Endothelial cell of umbilical vein (primary cell): ENCODE data around the gene KDM4C. TPM values are rescaled to one million over a fixed set of nuclear protein-coding genes. Genes with fewer than 3 reads are reported as not detected.

Experiments used
- BruUV-seq: library from RNA; stranded (reverse); fragments of 400-500 nt; replicated peaks from 2 replicates; lab custom pipeline; 2021; lab: Mats Ljungman, UMichigan
- CTCF ChIA-PET: fragments of 300-600, 350-600 bp; sonication (Branson Sonifier 250); formaldehyde crosslinking; loops from one replicate; lab custom pipeline; 2021; ENCODE audit warnings: antibody characterized with exemption, inconsistent platforms; lab: Charles Lee
- POLR2A ChIA-PET: fragments of 300-600, 350-600 bp; sonication (Branson Sonifier 250); formaldehyde crosslinking; loops from one replicate; lab custom pipeline; 2021; ENCODE audit warnings: antibody characterized with exemption, inconsistent platforms; lab: Charles Lee
- DNase-seq: peaks from one replicate; pipeline ENCODE4 v3.0.0-alpha.2; 2011; ENCODE audit warnings: low read depth, low spot score
- FAIRE-seq: peaks from 2 replicates; lab custom pipeline; 2011; peaks lifted over from hg19 to GRCh38; lab: Jason Lieb, UNC
- H2AFZ ChIP-seq: 2 replicates; pipeline ENCODE4 v1.6.0; 2012; ENCODE audit warnings: low read depth, low read length, control low read depth, inconsistent platforms
- H3K27ac ChIP-seq: 2 replicates; pipeline ENCODE4 v1.5.1; 2011; ENCODE audit warnings: low read depth, mild to moderate bottlenecking, control low read depth, low read length, moderate library complexity; ENCODE audit not compliant: insufficient read depth
- H3K27me3 ChIP-seq, 2 experiments: 2 replicates each; pipeline versions ENCODE4 v1.6.0 to v1.6.1; 2011; ENCODE audit warnings: low read length in 2 of 2, mixed read lengths in 1 of 2; ENCODE audit not compliant: control insufficient read depth in 2 of 2, insufficient read depth in 2 of 2
- H3K36me3 ChIP-seq, 2 experiments: 2 replicates in 1 of 2; 3 replicates in 1 of 2; pipeline ENCODE4 v1.5.1; 2011; ENCODE audit warnings: low read length in 2 of 2, mild to moderate bottlenecking in 1 of 2, moderate library complexity in 1 of 2; ENCODE audit not compliant: control insufficient read depth in 2 of 2, insufficient read depth in 2 of 2; ENCODE audit errors: extremely low read depth in 1 of 2
- H3K4me1 ChIP-seq: 3 replicates; pipeline ENCODE4 v1.5.1; 2011; ENCODE audit warnings: mild to moderate bottlenecking, low read length; ENCODE audit not compliant: control insufficient read depth, insufficient read depth; ENCODE audit errors: extremely low read depth
- H3K4me2 ChIP-seq: 2 replicates; pipeline ENCODE4 v1.6.1; 2011; ENCODE audit warnings: low read length, control low read depth, mixed read lengths; ENCODE audit not compliant: insufficient read depth
- H3K4me3 ChIP-seq, 3 experiments: fragments of 200-600 bp in 1 of 3; sonication (generic), shearing (Covaris generic) in 1 of 3; replicated peaks in 1 of 3; 2 replicates each; pipeline ENCODE4 v1.5.1; 2011 to 2016; ENCODE audit warnings: control low read depth in 3 of 3, low read length in 3 of 3, mild to moderate bottlenecking in 2 of 3, inconsistent platforms in 1 of 3, low read depth in 1 of 3, moderate library complexity in 1 of 3; ENCODE audit not compliant: insufficient read depth in 1 of 3
- H3K79me2 ChIP-seq: 2 replicates; pipeline ENCODE4 v1.6.0; 2012; ENCODE audit warnings: low read length, inconsistent platforms; ENCODE audit not compliant: control insufficient read depth, insufficient read depth
- H3K9ac ChIP-seq: replicated peaks from 2 replicates; pipeline ENCODE3; 2011; ENCODE audit warnings: low read length, control low read depth; ENCODE audit not compliant: insufficient read depth; ENCODE audit errors: extremely low read depth
- H3K9me1 ChIP-seq: replicated peaks from 3 replicates; pipeline ENCODE4 v1.6.0; 2011; ENCODE audit warnings: mild to moderate bottlenecking, low read length; ENCODE audit not compliant: control insufficient read depth, insufficient read depth; ENCODE audit errors: extremely low read depth
- H3K9me3 ChIP-seq: replicated peaks from 2 replicates; pipeline ENCODE4 v1.5.1; 2012; ENCODE audit warnings: low read length, inconsistent platforms; ENCODE audit not compliant: control insufficient read depth, insufficient read depth
- H4K20me1 ChIP-seq: replicated peaks from 2 replicates; pipeline ENCODE3; 2011; ENCODE audit warnings: mild to moderate bottlenecking, low read length; ENCODE audit not compliant: control insufficient read depth, insufficient read depth; ENCODE audit errors: extremely low read depth
- EZH2 ChIP-seq: IDR thresholded peaks from 2 replicates; pipeline ENCODE4 v1.6.1; 2012; ENCODE audit warnings: borderline replicate concordance, low read depth, mild to moderate bottlenecking, moderate library complexity, low read length, inconsistent platforms; ENCODE audit not compliant: severe bottlenecking
- FOS ChIP-seq: IDR thresholded peaks from 2 replicates; pipeline ENCODE4 v1.6.1; 2011; ENCODE audit warnings: mild to moderate bottlenecking, low read length, moderate library complexity, borderline replicate concordance; ENCODE audit not compliant: insufficient read depth
- GATA2 ChIP-seq: IDR thresholded peaks from 2 replicates; pipeline ENCODE4 v1.7.0; 2011; ENCODE audit warnings: low read depth, mild to moderate bottlenecking, moderate library complexity, mixed read lengths, low read length; ENCODE audit not compliant: insufficient read length, insufficient read depth
- JUN ChIP-seq: IDR thresholded peaks from 2 replicates; pipeline ENCODE4 v1.6.1; 2011; ENCODE audit warnings: borderline replicate concordance, low read depth; ENCODE audit not compliant: insufficient read length, insufficient read depth
- MYC ChIP-seq: IDR thresholded peaks from one replicate; pipeline ENCODE4 v1.6.1; 2011; ENCODE audit warnings: mild to moderate bottlenecking, low read depth, low read length
- POLR2A ChIP-seq: IDR thresholded peaks from 2 replicates; pipeline ENCODE4 v1.6.1; 2012; ENCODE audit warnings: low read depth, mild to moderate bottlenecking, control low read depth, low read length
- POLR2AphosphoS5 ChIP-seq: IDR thresholded peaks from 2 replicates; pipeline ENCODE4 v1.6.1; 2012; ENCODE audit warnings: low read depth, mild to moderate bottlenecking, control low read depth, low read length, moderate library complexity; ENCODE audit not compliant: insufficient read depth
- dilution Hi-C: fragments of 300-500 bp; cut with MboI; formaldehyde crosslinking; loops from one replicate; pipeline ENCODE4 v1.15.0; 2019; ENCODE audit warnings: low sequenced_read_pairs; ENCODE audit not compliant: extremely low pct_ligation_motif_present
- intact Hi-C: fragments of 100-400 bp; cut with micrococcal nuclease; formaldehyde crosslinking; loops from one replicate; pipeline ENCODE4 v1.10.0; 2022
- polyA plus RNA-seq, 4 experiments: library from polyadenylated mRNA; depleted of rRNA in 3 of 4; stranded (reverse) in 3 of 4; unstranded in 1 of 4; fragments of >200 nt; gene quantifications; 2 replicates each; pipeline versions ENCODE4 v1.2.1 to v1.2.3, GENCODE V29; 2011 to 2012; ENCODE audit warnings: missing spikeins in 1 of 4
- total RNA-seq: library from RNA; stranded (reverse); gene quantifications from 2 replicates; pipeline ENCODE4 v1.2.3, GENCODE V29; 2021
- TF ChIP-seq, protein P1 (sequence below): IDR thresholded peaks from 2 replicates; pipeline ENCODE4 v1.6.1; 2011; ENCODE audit not compliant: insufficient read depth, insufficient read length
- TF ChIP-seq, protein P2 (sequence below), 2 donors: IDR thresholded peaks; 1 replicate in 1 of 2; 2 replicates in 1 of 2; pipeline ENCODE4 v1.5.1; 2011; ENCODE audit warnings: low read length in 2 of 2, mild to moderate bottlenecking in 2 of 2, moderate library complexity in 2 of 2, control low read depth in 1 of 2, inconsistent platforms in 1 of 2, low read depth in 1 of 2; ENCODE audit not compliant: insufficient read depth in 1 of 2; ENCODE audit errors: extremely low read depth in 1 of 2

Gene KDM4C
- total and polyA plus RNA-seq, 2 donors (not counting 3 experiments of a cell fraction or from before 2014, with no cell fraction given) = 5.4 to 15.0 TPM

DNA sequence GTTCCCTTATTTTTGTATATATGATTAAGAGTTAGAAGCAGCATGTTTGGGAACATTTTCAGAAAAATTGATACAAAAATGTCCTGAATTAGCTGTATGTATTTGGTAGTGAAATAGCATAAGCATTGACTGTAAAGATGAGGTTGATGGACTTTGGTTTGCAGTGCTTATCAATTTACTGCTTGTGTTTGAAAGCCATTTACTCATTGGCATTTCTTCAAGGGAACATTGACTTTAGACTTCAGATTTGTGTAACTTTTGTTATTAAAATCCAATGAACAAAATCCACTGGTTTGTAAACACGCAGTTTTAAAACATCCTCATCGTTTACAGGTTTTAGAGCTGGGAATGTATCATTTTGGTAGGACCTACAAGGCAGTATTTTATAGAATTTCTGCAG is 61.3 kb downstream of the KDM4C start:
- Histone ChIP-seq H4K20me1 (no peaks in the 10 kb centered on the region), H3K4me1 (peaks cover 5% of the 10 kb centered on the region), H3K27ac (no peak overlapping the region), H3K27me3 (no peaks in the 10 kb centered on the region), H3K4me3 (no peak overlapping the region), H3K9me1 (no peaks in the 10 kb centered on the region), H3K9ac (no peak overlapping the region), H3K36me3 (peaks cover 0 to 2% of the 10 kb centered on the region in 2 experiments), H3K4me2 (no peak overlapping the region), H3K9me3 (no peaks in the 10 kb centered on the region), H2AFZ (no peak overlapping the region), H3K79me2 (no peaks in the 10 kb centered on the region)
- DNase-seq = no peak
- TF ChIP-seq, protein P1, sequence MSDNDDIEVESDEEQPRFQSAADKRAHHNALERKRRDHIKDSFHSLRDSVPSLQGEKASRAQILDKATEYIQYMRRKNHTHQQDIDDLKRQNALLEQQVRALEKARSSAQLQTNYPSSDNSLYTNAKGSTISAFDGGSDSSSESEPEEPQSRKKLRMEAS = no peak
- TF ChIP-seq, protein P2, sequence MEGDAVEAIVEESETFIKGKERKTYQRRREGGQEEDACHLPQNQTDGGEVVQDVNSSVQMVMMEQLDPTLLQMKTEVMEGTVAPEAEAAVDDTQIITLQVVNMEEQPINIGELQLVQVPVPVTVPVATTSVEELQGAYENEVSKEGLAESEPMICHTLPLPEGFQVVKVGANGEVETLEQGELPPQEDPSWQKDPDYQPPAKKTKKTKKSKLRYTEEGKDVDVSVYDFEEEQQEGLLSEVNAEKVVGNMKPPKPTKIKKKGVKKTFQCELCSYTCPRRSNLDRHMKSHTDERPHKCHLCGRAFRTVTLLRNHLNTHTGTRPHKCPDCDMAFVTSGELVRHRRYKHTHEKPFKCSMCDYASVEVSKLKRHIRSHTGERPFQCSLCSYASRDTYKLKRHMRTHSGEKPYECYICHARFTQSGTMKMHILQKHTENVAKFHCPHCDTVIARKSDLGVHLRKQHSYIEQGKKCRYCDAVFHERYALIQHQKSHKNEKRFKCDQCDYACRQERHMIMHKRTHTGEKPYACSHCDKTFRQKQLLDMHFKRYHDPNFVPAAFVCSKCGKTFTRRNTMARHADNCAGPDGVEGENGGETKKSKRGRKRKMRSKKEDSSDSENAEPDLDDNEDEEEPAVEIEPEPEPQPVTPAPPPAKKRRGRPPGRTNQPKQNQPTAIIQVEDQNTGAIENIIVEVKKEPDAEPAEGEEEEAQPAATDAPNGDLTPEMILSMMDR (IDR thresholded peaks at IDR 0.05; ENCODE audit: extremely low read depth in 1 of 2, insufficient read depth in 1 of 2, low read depth in 1 of 2, low read length in 2 of 2) = no peak
- TF ChIP-seq EZH2 (no peak), FOS (no peak), GATA2 (no peak), MYC (no peak), POLR2A (no peak), POLR2AphosphoS5 (no peak), JUN (no peak)
- dilution Hi-C loops (no loop called here), intact Hi-C loops (no loop called here)
- no TSS peak for BruUV-seq
- ChIA-PET POLR2A (no interaction called here), CTCF (interaction anchor here (3.9 kb wide), 1 partner anchor 8 kb away, joined by 28 read pairs; no protein-coding TSS in a partner anchor)
- FAIRE-seq = no peak
